GM12878 (cell line): ENCODE data around the gene INAFM1. TPM values are rescaled to one million over a fixed set of nuclear protein-coding genes. Genes with fewer than 3 reads are reported as not detected.

Experiments used
- ASH2L ChIP-seq: fragments of 300-600, 200-600 bp; sonication (generic); IDR thresholded peaks from 2 replicates; pipeline ENCODE4 v1.6.1; 2017; ENCODE audit warnings: low read depth, mild to moderate bottlenecking, borderline replicate concordance
- BRCA1 ChIP-seq: IDR thresholded peaks from 2 replicates; pipeline ENCODE4 v1.6.1; 2011; ENCODE audit warnings: low read depth, low read length, improper control_type of control experiment
- CEBPB ChIP-seq, 2 experiments: fragments of 150-350 bp in 1 of 2; IDR thresholded peaks; 2 replicates each; pipeline ENCODE4 v1.6.1; 2012 to 2014; ENCODE audit warnings: low read depth in 2 of 2, low read length in 2 of 2, borderline replicate concordance in 1 of 2, inconsistent platforms in 1 of 2
- CREM ChIP-seq: IDR thresholded peaks from 2 replicates; pipeline ENCODE4 v1.6.1; 2014; ENCODE audit warnings: antibody characterized with exemption, low read depth
- EP300 ChIP-seq, 2 experiments: fragments of 150-350 bp in 1 of 2; IDR thresholded peaks; 2 replicates each; pipeline ENCODE4 v1.6.1; 2011 to 2012; ENCODE audit warnings: low read depth in 2 of 2, low read length in 2 of 2, borderline replicate concordance in 1 of 2, improper control_type of control experiment in 1 of 2, inconsistent platforms in 1 of 2; ENCODE audit not compliant: control insufficient read depth in 1 of 2
- ETV6 ChIP-seq, 2 experiments: fragments of 450-650 bp in 1 of 2; IDR thresholded peaks in 1 of 2; conservative IDR thresholded peaks in 1 of 2; 2 replicates each; pipeline ENCODE4 v1.6.1; 2014; ENCODE audit warnings: antibody characterized with exemption in 1 of 2, borderline replicate concordance in 1 of 2, low read depth in 1 of 2, mild to moderate bottlenecking in 1 of 2, moderate library complexity in 1 of 2
- IKZF1 ChIP-seq: fragments of 450-650 bp; conservative IDR thresholded peaks from 2 replicates; pipeline ENCODE4 v1.6.1; 2017; ENCODE audit warnings: antibody characterized with exemption, mild to moderate bottlenecking
- IRF4 ChIP-seq: IDR thresholded peaks from 2 replicates; pipeline ENCODE4 v1.6.1; 2011; ENCODE audit warnings: low read depth, low read length
- LARP7 ChIP-seq: fragments of 450-650 bp; IDR thresholded peaks from 2 replicates; pipeline ENCODE4 v1.6.1; 2017; ENCODE audit warnings: mild to moderate bottlenecking
- MEF2A ChIP-seq: IDR thresholded peaks from 2 replicates; pipeline ENCODE4 v1.6.1; 2011; ENCODE audit warnings: low read depth, mild to moderate bottlenecking, low read length, moderate library complexity; ENCODE audit not compliant: insufficient read depth
- MYB ChIP-seq: fragments of 150-350 bp; IDR thresholded peaks from 2 replicates; pipeline ENCODE4 v1.6.1; 2014; ENCODE audit warnings: mild to moderate bottlenecking, low read depth, low read length, borderline replicate concordance
- NR2C1 ChIP-seq: fragments of 450-650 bp; IDR thresholded peaks from 2 replicates; pipeline ENCODE4 v1.6.1; 2017; ENCODE audit warnings: antibody characterized with exemption, mild to moderate bottlenecking, moderate library complexity
- NR2F1 ChIP-seq: fragments of 450-650 bp; conservative IDR thresholded peaks from 2 replicates; pipeline ENCODE4 v1.6.1; 2017; ENCODE audit warnings: mild to moderate bottlenecking
- PAX5 ChIP-seq: IDR thresholded peaks from 2 replicates; pipeline ENCODE4 v1.6.1; 2011; ENCODE audit warnings: low read depth, low read length, borderline replicate concordance
- PAX8 ChIP-seq: fragments of 450-650 bp; IDR thresholded peaks from 2 replicates; pipeline ENCODE4 v1.6.1; 2017; ENCODE audit warnings: mild to moderate bottlenecking, moderate library complexity
- PML ChIP-seq: IDR thresholded peaks from 2 replicates; pipeline ENCODE4 v1.6.1; 2012; ENCODE audit warnings: low read length, inconsistent platforms
- POLR2AphosphoS5 ChIP-seq: IDR thresholded peaks from 2 replicates; pipeline ENCODE4 v1.6.1; 2011; ENCODE audit warnings: mild to moderate bottlenecking, low read length, inconsistent platforms
- SP1 ChIP-seq: IDR thresholded peaks from one replicate; pipeline ENCODE4 v1.6.1; 2011; ENCODE audit warnings: low read depth, low read length
- SPI1 ChIP-seq: IDR thresholded peaks from 2 replicates; pipeline ENCODE4 v1.6.1; 2011; ENCODE audit warnings: low read depth, mild to moderate bottlenecking, low read length, moderate library complexity, borderline replicate concordance; ENCODE audit not compliant: insufficient read depth
- TBL1XR1 ChIP-seq: IDR thresholded peaks from 2 replicates; pipeline ENCODE4 v1.6.1; 2012; ENCODE audit warnings: low read depth, low read length, improper control_type of control experiment
- TCF12 ChIP-seq: IDR thresholded peaks from 2 replicates; pipeline ENCODE4 v1.6.1; 2011; ENCODE audit warnings: low read depth, mild to moderate bottlenecking, low read length
- ZBTB11 ChIP-seq: fragments of 450-650 bp; formaldehyde crosslinking; IDR thresholded peaks from 2 replicates; pipeline ENCODE4 v1.5.0; 2022; ENCODE audit warnings: mild to moderate bottlenecking, missing genetic modification characterization
- ZBTB4 ChIP-seq: fragments of 450-650 bp; formaldehyde crosslinking; IDR thresholded peaks from 2 replicates; pipeline ENCODE4 v1.4.0; 2022; ENCODE audit warnings: mild to moderate bottlenecking, moderate library complexity
- ZNF217 ChIP-seq: fragments of 450-650 bp; IDR thresholded peaks from 2 replicates; pipeline ENCODE4 v1.6.1; 2017; ENCODE audit warnings: antibody characterized with exemption, mild to moderate bottlenecking
- ZNF622 ChIP-seq: fragments of 450-650 bp; IDR thresholded peaks from 2 replicates; pipeline ENCODE4 v1.6.1; 2017; ENCODE audit warnings: mild to moderate bottlenecking, inconsistent platforms
- polyA plus RNA-seq, 11 experiments: library from polyadenylated mRNA; depleted of rRNA in 4 of 11; unstranded in 6 of 11; stranded (reverse) in 5 of 11; fragments of >200 nt; fragmentation: Nextera tagmentation in 4 of 11; fragmentation: Illumina TruSeq in 1 of 11; extraction: Ambion mirVana in 4 of 11; extraction: Trizol in 1 of 11; gene quantifications; 1 replicate in 1 of 11; 2 replicates in 10 of 11; pipeline versions ENCODE4 v1.2.1 to v1.2.3, GENCODE V29; 2011 to 2016; ENCODE audit warnings: inconsistent platforms in 2 of 11, missing spikeins in 2 of 11, low read depth in 1 of 11
- total RNA-seq, 4 experiments: library from RNA; depleted of rRNA in 3 of 4; stranded (reverse); fragments of >200 nt in 3 of 4; fragmentation: Illumina TruSeq in 1 of 4; extraction: Trizol in 1 of 4; gene quantifications; 2 replicates each; pipeline versions ENCODE4 v1.2.1 to v1.2.3, GENCODE V29; 2013 to 2021

INAFM1 gene
- total and polyA plus RNA-seq, 10 of the 15 experiments (the other 5 are each of a cell fraction or from before 2014, with no cell fraction given): 0.57 to 6.8 (median 1.1) TPM; not detected in 1

- TF ChIP-seq IRF4 (no peak), NR2C1 (no peak), BRCA1 (no peak), LARP7 (peak; percentile 93), ETV6 (conservative IDR thresholded peaks at IDR 0.05 in 1 of 2, IDR thresholded peaks at IDR 0.05 in 1 of 2; ENCODE audit: borderline replicate concordance in 1 of 2, low read depth in 1 of 2) (no peak), POLR2AphosphoS5 (no peak; the same call in 1 of the 2 replicates), PAX8 (no peak), CREM (no peak), ZBTB11 (CRISPR knock-in tag) (no peak), TCF12 (no peak), MEF2A (no peak), SPI1 (peak; percentile 40; the same call in 1 of the 2 replicates), ASH2L (no peak), PML (no peak), CEBPB (IDR thresholded peaks at IDR 0.05; ENCODE audit: borderline replicate concordance in 1 of 2, low read depth in 2 of 2, low read length in 2 of 2) (no peak), ZNF217 (peak; percentile 36; the same call in 1 of the 2 replicates), PAX5 (0 out of 2 replicates have a peak, but pooled peaks have one; percentile 28), MYB (no peak), EP300 (IDR thresholded peaks at IDR 0.05; ENCODE audit: borderline replicate concordance in 1 of 2, control insufficient read depth in 1 of 2, low read depth in 2 of 2, low read length in 2 of 2) (no peak), ZBTB4 (CRISPR knock-in tag) (no peak), SP1 (peak; percentile 41), ZNF622 (no peak), IKZF1 (peak; percentile 52), NR2F1 (peak; percentile 63; the same call in 1 of the 2 replicates), TBL1XR1 (no peak)
Observed at GRCh38 chr19:47274891-47275761, 441 bp downstream of the INAFM1 start (continued).
